HL-60 (cell line): ENCODE data around the gene COX17.

Experiments
- DNase-seq, 2 experiments: peaks; one replicate each; pipeline ENCODE4 v3.0.0-alpha.2; 2010 to 2020; ENCODE audit warnings: low read depth in 1 of 2, low spot score in 1 of 2
- H3K27ac ChIP-seq: fragments of 250-450 bp; sonication (Bioruptor Pico); replicated peaks from 2 replicates; pipeline ENCODE4 v1.5.1; 2020; ENCODE audit warnings: mild to moderate bottlenecking, moderate library complexity
- H3K27me3 ChIP-seq: fragments of 250-450 bp; sonication (Bioruptor Pico); 2 replicates; pipeline ENCODE4 v1.5.1; 2021; ENCODE audit warnings: mild to moderate bottlenecking, moderate library complexity; ENCODE audit not compliant: insufficient read depth, poor library complexity, severe bottlenecking
- H3K4me3 ChIP-seq: replicated peaks from 2 replicates; pipeline ENCODE4 v1.5.1; 2011; ENCODE audit warnings: mild to moderate bottlenecking, control low read depth, low read length; ENCODE audit not compliant: insufficient read depth
- CTCF ChIP-seq: IDR thresholded peaks from one replicate; pipeline ENCODE4 v1.5.1; 2011; ENCODE audit warnings: low read length, control low read depth, inconsistent platforms; ENCODE audit not compliant: insufficient read depth
- GABPA ChIP-seq: IDR thresholded peaks from 2 replicates; pipeline ENCODE4 v1.6.1; 2012; ENCODE audit warnings: low read depth
- POLR2AphosphoS5 ChIP-seq: IDR thresholded peaks from 2 replicates; pipeline ENCODE4 v1.6.1; 2012; ENCODE audit warnings: low read depth
- REST ChIP-seq: IDR thresholded peaks from 2 replicates; pipeline ENCODE4 v1.6.1; 2012; ENCODE audit warnings: low read depth; ENCODE audit not compliant: insufficient replicate concordance
- SPI1 ChIP-seq: IDR thresholded peaks from 2 replicates; pipeline ENCODE4 v1.6.1; 2012; ENCODE audit warnings: low read depth, mild to moderate bottlenecking, borderline replicate concordance

Gene COX17

GRCh38 chr3:119716998-119717397 is 39.8 kb upstream of the COX17 start:
- TF ChIP-seq REST (no peak), SPI1 (no peak), GABPA (no peak), CTCF (no peak), POLR2AphosphoS5 (no peak)
- Histone ChIP-seq H3K27ac (no peak overlapping the region), H3K27me3 (no peaks in the 10 kb centered on the region), H3K4me3 (no peak overlapping the region)
- DNase-seq: no peak

- no peak for DNase-seq
- no peak overlapping the region for H3K27ac ChIP-seq
- no peak overlapping the region for H3K4me3 ChIP-seq
- H3K27me3 ChIP-seq: no peaks in the 10 kb centered on the region
- TF ChIP-seq GABPA (no peak), POLR2AphosphoS5 (no peak), SPI1 (no peak), CTCF (no peak)
Observed at GRCh38 chr3:119715105-119715504, 37.9 kb upstream of the COX17 start.

- Histone ChIP-seq H3K4me3 (no peak overlapping the region), H3K27ac (no peak overlapping the region), H3K27me3 (no peaks in the 10 kb centered on the region)
- no peak for DNase-seq
- TF ChIP-seq GABPA (no peak), SPI1 (no peak), REST (no peak), CTCF (no peak), POLR2AphosphoS5 (no peak)
Observed at GRCh38 chr3:119703820-119704531, 26.8 kb upstream of the COX17 start.
